ENCODE results near the gene BMPR1B.
"Not testable (repeated sequence)": the region's sequence is repeated elsewhere in the genome, so short reads cannot be mapped to it uniquely, and the experiment has no call there.

The BMPR1B gene

GRCh38 chr4:95049551-95050233, 291.9 kb downstream of the BMPR1B start:
- no peak for DNase-seq

GRCh38 chr4:95050980-95051701, 293.4 kb downstream of the BMPR1B start:
- DNase-seq: no peak

GRCh38 chr4:95051702-95052020, 293.9 kb downstream of the BMPR1B start:
- no peak for DNase-seq

GRCh38 chr4:95058991-95059390, 301.2 kb downstream of the BMPR1B start:
- no peak for DNase-seq

GRCh38 chr4:95059663-95060062, 301.9 kb downstream of the BMPR1B start:
- no peak for DNase-seq

- no peak for DNase-seq
Observed at GRCh38 chr4:95061220-95061619, 303.5 kb downstream of the BMPR1B start.

GRCh38 chr4:95061801-95062200, 304.0 kb downstream of the BMPR1B start:
- DNase-seq: not testable (repeated sequence)

GRCh38 chr4:95066050-95066449, 308.3 kb downstream of the BMPR1B start:
- no peak for DNase-seq

- no peak for DNase-seq
Observed at GRCh38 chr4:95068401-95068800, 310.6 kb downstream of the BMPR1B start.

GRCh38 chr4:95068818-95069478, 311.2 kb downstream of the BMPR1B start:
- no peak for DNase-seq

GRCh38 chr4:95071851-95072250, 314.1 kb downstream of the BMPR1B start:
- DNase-seq: no peak

- no peak for DNase-seq
Observed at GRCh38 chr4:95073646-95074045, 315.9 kb downstream of the BMPR1B start.

GRCh38 chr4:95077864-95078263, 320.1 kb downstream of the BMPR1B start:
- DNase-seq: no peak

- no peak for DNase-seq
Observed at GRCh38 chr4:95080969-95081368, 323.2 kb downstream of the BMPR1B start.

- no peak for DNase-seq
Observed at GRCh38 chr4:95084584-95084983, 326.8 kb downstream of the BMPR1B start.

- no peak for DNase-seq
Observed at GRCh38 chr4:95085124-95085833, 327.5 kb downstream of the BMPR1B start.

GRCh38 chr4:95086551-95086950, 328.8 kb downstream of the BMPR1B start:
- DNase-seq: no peak

- DNase-seq: no peak
Observed at GRCh38 chr4:95087657-95088455, 330.1 kb downstream of the BMPR1B start.

- DNase-seq: no peak
Observed at GRCh38 chr4:95091272-95091671, 333.5 kb downstream of the BMPR1B start.

- no peak for DNase-seq
Observed at GRCh38 chr4:95092766-95093165, 335.0 kb downstream of the BMPR1B start.

- no peak for DNase-seq
Observed at GRCh38 chr4:95093460-95093859, 335.7 kb downstream of the BMPR1B start.

Measured in NCI-H2029 treated with DMSO at 0.1 percent for 48 hours (cell line).